ENCODE data around the gene PARPBP.

- TF ChIP-seq CTCF (IDR thresholded peaks at IDR 0.05; ENCODE audit: poor library complexity, severe bottlenecking) (no peak), POLR2AphosphoS5 (IDR thresholded peaks at IDR 0.05) (no peak), EP300 (conservative IDR thresholded peaks at IDR 0.05; ENCODE audit: poor library complexity, severe bottlenecking) (no peak)
These were observed 77.8 kb downstream of the PARPBP start, which contains the start of gene PMCH for GRCh38 chr12:102197789-102198188.
